HepG2 (cell line): ENCODE data around the gene GCG. TPM values are rescaled to one million over a fixed set of nuclear protein-coding genes. Genes with fewer than 3 reads are reported as not detected.

Experiments
- BHLHE40 ChIP-seq: IDR thresholded peaks from 2 replicates; pipeline ENCODE4 v1.6.1; 2011; ENCODE audit warnings: low read length, improper control_type of control experiment
- CBX1 ChIP-seq: IDR thresholded peaks from one replicate; pipeline ENCODE4 v1.6.1; 2016; ENCODE audit warnings: antibody characterized with exemption, low read depth
- DPF2 ChIP-seq: sonication (generic); formaldehyde crosslinking; IDR thresholded peaks from 2 replicates; pipeline ENCODE4 v1.4.0; 2020; ENCODE audit warnings: mild to moderate bottlenecking, low read depth, missing genetic modification reagents, borderline replicate concordance
- EED ChIP-seq: sonication (generic); formaldehyde crosslinking; IDR thresholded peaks from 2 replicates; pipeline ENCODE4 v1.5.0; 2020; ENCODE audit warnings: mild to moderate bottlenecking, missing genetic modification reagents
- ETV6 ChIP-seq: sonication (generic); formaldehyde crosslinking; conservative IDR thresholded peaks from 2 replicates; pipeline ENCODE4 v1.4.0; 2020; ENCODE audit warnings: missing genetic modification reagents
- FOSL2 ChIP-seq: sonication (generic); formaldehyde crosslinking; IDR thresholded peaks from 2 replicates; pipeline ENCODE4 v1.4.0; 2020; ENCODE audit warnings: missing genetic modification reagents
- FOXJ3 ChIP-seq: sonication (generic); formaldehyde crosslinking; IDR thresholded peaks from 2 replicates; pipeline ENCODE4 v1.4.0; 2020; ENCODE audit warnings: missing genetic modification reagents, mild to moderate bottlenecking, borderline replicate concordance
- IRF2 ChIP-seq: IDR thresholded peaks from 2 replicates; pipeline ENCODE4 v1.6.1; 2018; ENCODE audit warnings: missing genetic modification reagents, missing compliant biosample characterization
- KAT8 ChIP-seq: IDR thresholded peaks from 2 replicates; pipeline ENCODE4 v1.6.1; 2016; ENCODE audit warnings: missing genetic modification reagents, missing compliant biosample characterization
- NFYB ChIP-seq: sonication (generic); formaldehyde crosslinking; IDR thresholded peaks from 2 replicates; pipeline ENCODE4 v1.4.0; 2020; ENCODE audit warnings: missing genetic modification reagents
- NPAS2 ChIP-seq: sonication (generic); formaldehyde crosslinking; IDR thresholded peaks from 2 replicates; pipeline ENCODE4 v1.8.0; 2022; ENCODE audit warnings: mild to moderate bottlenecking, missing genetic modification reagents, borderline replicate concordance
- RAD21 ChIP-seq: fragments of 450-650 bp; formaldehyde crosslinking; IDR thresholded peaks from 2 replicates; pipeline ENCODE4 v1.5.0; 2020; ENCODE audit warnings: mild to moderate bottlenecking
- TAF15 ChIP-seq: fragments of 200-400 bp; formaldehyde crosslinking; IDR thresholded peaks from one replicate; pipeline ENCODE4 v1.6.1; 2018; ENCODE audit warnings: mild to moderate bottlenecking, low read depth, low read length; ENCODE audit not compliant: poor library complexity, severe bottlenecking
- TBX2 ChIP-seq: sonication (generic); formaldehyde crosslinking; IDR thresholded peaks from 2 replicates; pipeline ENCODE4 v1.5.0; 2020; ENCODE audit warnings: missing genetic modification reagents, mild to moderate bottlenecking, borderline replicate concordance
- ZFP36L1 ChIP-seq: sonication (generic); formaldehyde crosslinking; IDR thresholded peaks from 2 replicates; pipeline ENCODE4 v1.8.0; 2022; ENCODE audit warnings: mild to moderate bottlenecking, missing genetic modification reagents, moderate library complexity
- ZNF138 ChIP-seq: sonication (generic); formaldehyde crosslinking; IDR thresholded peaks from 2 replicates; pipeline ENCODE4 v1.5.0; 2020; ENCODE audit warnings: mild to moderate bottlenecking, low read depth, missing genetic modification reagents
- ZNF224 ChIP-seq: sonication (generic); formaldehyde crosslinking; IDR thresholded peaks from 2 replicates; pipeline ENCODE4 v1.5.0; 2020; ENCODE audit warnings: mild to moderate bottlenecking, missing genetic modification reagents
- ZNF552 ChIP-seq: sonication (generic); formaldehyde crosslinking; IDR thresholded peaks from 2 replicates; pipeline ENCODE4 v1.9.0; 2022; ENCODE audit warnings: missing genetic modification reagents, mild to moderate bottlenecking, borderline replicate concordance
- ZNF572 ChIP-seq: sonication (generic); formaldehyde crosslinking; IDR thresholded peaks from 2 replicates; pipeline ENCODE4 v1.5.1; 2020; ENCODE audit warnings: mild to moderate bottlenecking, missing genetic modification reagents
- ZNF629 ChIP-seq: sonication (generic); formaldehyde crosslinking; conservative IDR thresholded peaks from 2 replicates; pipeline ENCODE4 v1.5.0; 2020; ENCODE audit warnings: missing genetic modification reagents
- ZNF768 ChIP-seq: sonication (generic); formaldehyde crosslinking; IDR thresholded peaks from 2 replicates; pipeline ENCODE4 v1.4.0; 2020; ENCODE audit warnings: missing genetic modification reagents
- polyA plus RNA-seq, 8 experiments: library from polyadenylated mRNA; depleted of rRNA in 3 of 8; stranded (reverse) in 7 of 8; unstranded in 1 of 8; fragments of >200 nt; fragmentation: Illumina TruSeq in 4 of 8; extraction: Trizol in 4 of 8; gene quantifications; 2 replicates each; pipeline versions ENCODE4 v1.2.1 to v1.2.3, GENCODE V29; 2011 to 2016; ENCODE audit warnings: low read depth in 4 of 8, missing spikeins in 1 of 8, mixed read lengths in 1 of 8; ENCODE audit not compliant: insufficient read depth in 1 of 8
- total RNA-seq, 5 experiments: library from RNA; depleted of rRNA; stranded (reverse); fragments of >200 nt; fragmentation: Illumina TruSeq; extraction: Trizol; gene quantifications; 2 replicates each; pipeline ENCODE4 v1.2.3, GENCODE V29; 2016; ENCODE audit warnings: low read depth in 1 of 5
- TF ChIP-seq, protein P1 (sequence below): sonication (generic); formaldehyde crosslinking; conservative IDR thresholded peaks from 2 replicates; pipeline ENCODE4 v1.8.0; 2022; ENCODE audit warnings: mild to moderate bottlenecking, moderate library complexity, missing genetic modification reagents
- TF ChIP-seq, protein P2 (sequence below): sonication (generic); formaldehyde crosslinking; IDR thresholded peaks from 2 replicates; pipeline ENCODE4 v1.4.0; 2020; ENCODE audit warnings: missing genetic modification reagents
- TF ChIP-seq, protein P3 (sequence below): sonication (generic); formaldehyde crosslinking; IDR thresholded peaks from 2 replicates; pipeline ENCODE4 v1.5.1; 2020; ENCODE audit warnings: mild to moderate bottlenecking, missing genetic modification reagents, borderline replicate concordance
- TF ChIP-seq, protein P4 (sequence below): sonication (generic); formaldehyde crosslinking; IDR thresholded peaks from 2 replicates; pipeline ENCODE4 v1.8.1; 2022; ENCODE audit warnings: mild to moderate bottlenecking, missing genetic modification reagents
- TF ChIP-seq, protein P5 (sequence below): sonication (generic); formaldehyde crosslinking; IDR thresholded peaks from 2 replicates; pipeline ENCODE4 v1.8.1; 2023; ENCODE audit warnings: mild to moderate bottlenecking, inconsistent platforms, moderate library complexity, missing genetic modification reagents, borderline replicate concordance

GCG gene
- total and polyA plus RNA-seq, 2 of the 13 experiments (the other 11 are each of a cell fraction or from before 2014, with no cell fraction given) = not detected

DNA sequence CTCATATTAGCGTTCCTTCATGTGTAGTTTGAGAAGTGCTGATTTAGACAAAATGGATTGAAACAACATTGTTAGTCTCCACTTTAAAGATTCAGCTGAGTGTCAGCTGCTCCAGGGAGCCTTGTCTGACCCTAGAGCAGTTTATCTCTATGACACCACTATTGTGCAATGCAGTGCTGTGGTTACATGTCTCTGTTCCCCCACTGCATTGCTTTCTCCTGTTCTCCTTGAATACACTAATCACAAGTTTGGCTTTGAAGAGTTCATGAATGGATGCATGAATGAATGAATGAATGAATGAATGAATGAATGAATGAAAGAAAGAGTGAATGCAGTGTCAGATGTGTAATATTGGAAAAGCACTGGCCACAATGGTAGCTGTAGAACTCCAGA is 38.3 kb downstream of the GCG start (continued):
- TF ChIP-seq, protein P1, sequence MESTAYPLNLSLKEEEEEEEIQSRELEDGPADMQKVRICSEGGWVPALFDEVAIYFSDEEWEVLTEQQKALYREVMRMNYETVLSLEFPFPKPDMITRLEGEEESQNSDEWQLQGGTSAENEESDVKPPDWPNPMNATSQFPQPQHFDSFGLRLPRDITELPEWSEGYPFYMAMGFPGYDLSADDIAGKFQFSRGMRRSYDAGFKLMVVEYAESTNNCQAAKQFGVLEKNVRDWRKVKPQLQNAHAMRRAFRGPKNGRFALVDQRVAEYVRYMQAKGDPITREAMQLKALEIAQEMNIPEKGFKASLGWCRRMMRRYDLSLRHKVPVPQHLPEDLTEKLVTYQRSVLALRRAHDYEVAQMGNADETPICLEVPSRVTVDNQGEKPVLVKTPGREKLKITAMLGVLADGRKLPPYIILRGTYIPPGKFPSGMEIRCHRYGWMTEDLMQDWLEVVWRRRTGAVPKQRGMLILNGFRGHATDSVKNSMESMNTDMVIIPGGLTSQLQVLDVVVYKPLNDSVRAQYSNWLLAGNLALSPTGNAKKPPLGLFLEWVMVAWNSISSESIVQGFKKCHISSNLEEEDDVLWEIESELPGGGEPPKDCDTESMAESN = no peak
- TF ChIP-seq NPAS2 (CRISPR knock-in tag) = no peak
- TF ChIP-seq ZNF629 (CRISPR knock-in tag) = no peak
- TF ChIP-seq ZFP36L1 (CRISPR knock-in tag) = 0 out of 2 replicates have a peak, but pooled peaks have one; percentile 45
- TF ChIP-seq ZNF572 = no peak
- TF ChIP-seq, protein P2, sequence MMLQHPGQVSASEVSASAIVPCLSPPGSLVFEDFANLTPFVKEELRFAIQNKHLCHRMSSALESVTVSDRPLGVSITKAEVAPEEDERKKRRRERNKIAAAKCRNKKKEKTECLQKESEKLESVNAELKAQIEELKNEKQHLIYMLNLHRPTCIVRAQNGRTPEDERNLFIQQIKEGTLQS (CRISPR knock-in tag) = peak; percentile 75; the same call in 1 of the 2 replicates
- no peak for TF ChIP-seq EED (CRISPR knock-in tag)
- TF ChIP-seq DPF2 (CRISPR knock-in tag) = peak; percentile 85
- TF ChIP-seq ZNF138 (CRISPR knock-in tag) = no peak
- no peak for TF ChIP-seq RAD21 (CRISPR knock-in tag)
- peak; percentile 64 for TF ChIP-seq CBX1
- TF ChIP-seq, protein P3, sequence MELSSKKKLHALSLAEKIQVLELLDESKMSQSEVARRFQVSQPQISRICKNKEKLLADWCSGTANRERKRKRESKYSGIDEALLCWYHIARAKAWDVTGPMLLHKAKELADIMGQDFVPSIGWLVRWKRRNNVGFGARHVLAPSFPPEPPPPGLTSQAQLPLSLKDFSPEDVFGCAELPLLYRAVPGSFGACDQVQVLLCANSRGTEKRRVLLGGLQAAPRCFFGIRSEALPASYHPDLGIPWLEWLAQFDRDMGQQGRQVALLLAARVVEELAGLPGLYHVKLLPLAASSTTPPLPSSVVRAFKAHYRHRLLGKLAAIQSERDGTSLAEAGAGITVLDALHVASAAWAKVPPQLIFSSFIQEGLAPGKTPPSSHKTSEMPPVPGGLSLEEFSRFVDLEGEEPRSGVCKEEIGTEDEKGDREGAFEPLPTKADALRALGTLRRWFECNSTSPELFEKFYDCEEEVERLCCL (CRISPR knock-in tag) = no peak
- no peak for TF ChIP-seq TAF15
- TF ChIP-seq IRF2 = peak; percentile 70; the same call in 1 of the 2 replicates
- no peak for TF ChIP-seq ZNF552 (CRISPR knock-in tag)
- 0 out of 2 replicates have a peak, but pooled peaks have one; percentile 65 for TF ChIP-seq ETV6 (CRISPR knock-in tag)
- TF ChIP-seq ZNF224 (CRISPR knock-in tag) = no peak
- TF ChIP-seq KAT8 (CRISPR knock-in tag) = peak; percentile 86
- TF ChIP-seq, protein P4, sequence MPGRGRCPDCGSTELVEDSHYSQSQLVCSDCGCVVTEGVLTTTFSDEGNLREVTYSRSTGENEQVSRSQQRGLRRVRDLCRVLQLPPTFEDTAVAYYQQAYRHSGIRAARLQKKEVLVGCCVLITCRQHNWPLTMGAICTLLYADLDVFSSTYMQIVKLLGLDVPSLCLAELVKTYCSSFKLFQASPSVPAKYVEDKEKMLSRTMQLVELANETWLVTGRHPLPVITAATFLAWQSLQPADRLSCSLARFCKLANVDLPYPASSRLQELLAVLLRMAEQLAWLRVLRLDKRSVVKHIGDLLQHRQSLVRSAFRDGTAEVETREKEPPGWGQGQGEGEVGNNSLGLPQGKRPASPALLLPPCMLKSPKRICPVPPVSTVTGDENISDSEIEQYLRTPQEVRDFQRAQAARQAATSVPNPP = no peak
- TF ChIP-seq BHLHE40 = 0 out of 2 replicates have a peak, but pooled peaks have one; percentile 24
- peak; percentile 88 for TF ChIP-seq FOSL2 (CRISPR knock-in tag)
- TF ChIP-seq TBX2 (CRISPR knock-in tag) = peak; percentile 65; the same call in 1 of the 2 replicates
- TF ChIP-seq, protein P5, sequence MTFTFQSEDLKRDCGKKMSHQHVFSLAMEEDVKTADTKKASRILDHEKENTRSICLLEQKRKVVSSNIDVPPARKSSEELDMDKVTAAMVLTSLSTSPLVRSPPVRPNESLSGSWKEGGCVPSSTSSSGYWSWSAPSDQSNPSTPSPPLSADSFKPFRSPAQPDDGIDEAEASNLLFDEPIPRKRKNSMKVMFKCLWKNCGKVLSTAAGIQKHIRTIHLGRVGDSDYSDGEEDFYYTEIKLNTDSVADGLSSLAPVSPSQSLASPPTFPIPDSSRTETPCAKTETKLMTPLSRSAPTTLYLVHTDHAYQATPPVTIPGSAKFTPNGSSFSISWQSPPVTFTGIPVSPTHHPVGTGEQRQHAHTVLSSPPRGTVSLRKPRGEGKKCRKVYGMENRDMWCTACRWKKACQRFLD = no peak
- no peak for TF ChIP-seq NFYB (CRISPR knock-in tag)
- TF ChIP-seq FOXJ3 (CRISPR knock-in tag) = peak; percentile 57; the same call in 1 of the 2 replicates
- TF ChIP-seq ZNF768 (CRISPR knock-in tag) = peak; percentile 77; the same call in 1 of the 2 replicates
